Measurements from ENCODE around the gene ZCCHC7.
"Not testable (repeated sequence)": the region's sequence is repeated elsewhere in the genome, so short reads cannot be mapped to it uniquely, and the experiment has no call there.

ZCCHC7 gene

GRCh38 chr9:37179576-37179975 lies 59.2 kb downstream of the ZCCHC7 start:
- no peak for DNase-seq

- no peak for DNase-seq
These were observed 59.8 kb downstream of the ZCCHC7 start for GRCh38 chr9:37180138-37180537.

GRCh38 chr9:37182718-37183117 lies 62.3 kb downstream of the ZCCHC7 start:
- DNase-seq, result no peak

- DNase-seq, result no peak
These were observed 64.8 kb downstream of the ZCCHC7 start for GRCh38 chr9:37184905-37185867.

GRCh38 chr9:37187292-37187691 lies 66.9 kb downstream of the ZCCHC7 start:
- no peak for DNase-seq

- DNase-seq, result peak in 1 of 2 donors; percentile 70
These were observed 67.5 kb downstream of the ZCCHC7 start for GRCh38 chr9:37187713-37188439.

- DNase-seq, result not testable (repeated sequence)
These were observed 70.4 kb downstream of the ZCCHC7 start for GRCh38 chr9:37190739-37191138.

- DNase-seq, result no peak
These were observed 71.2 kb downstream of the ZCCHC7 start for GRCh38 chr9:37191403-37192089.

GRCh38 chr9:37192803-37193202 lies 72.4 kb downstream of the ZCCHC7 start:
- no peak for DNase-seq

GRCh38 chr9:37197158-37198038 lies 77.0 kb downstream of the ZCCHC7 start:
- DNase-seq, result peak in 1 of 2 donors; percentile 63

- DNase-seq, result peak in 1 of 2 donors; percentile 40
These were observed 77.8 kb downstream of the ZCCHC7 start for GRCh38 chr9:37198039-37198729.

- no peak for DNase-seq
These were observed 78.5 kb downstream of the ZCCHC7 start for GRCh38 chr9:37198831-37199230.

GRCh38 chr9:37200433-37201005 lies 80.1 kb downstream of the ZCCHC7 start:
- peak in 1 of 2 donors; percentile 93 for DNase-seq

- DNase-seq, result no peak
These were observed 81.2 kb downstream of the ZCCHC7 start for GRCh38 chr9:37201581-37201980.

- no peak for DNase-seq
These were observed 81.7 kb downstream of the ZCCHC7 start for GRCh38 chr9:37202091-37202490.

- DNase-seq, result not testable (repeated sequence)
These were observed 83.1 kb downstream of the ZCCHC7 start for GRCh38 chr9:37203456-37203855.

- no peak for DNase-seq
These were observed 85.8 kb downstream of the ZCCHC7 start for GRCh38 chr9:37206121-37206620.

- DNase-seq, result peak in 1 of 2 donors; percentile 16
These were observed 89.3 kb downstream of the ZCCHC7 start for GRCh38 chr9:37209431-37210386.

- DNase-seq, result peak in 1 of 2 donors; percentile 17
These were observed 90.6 kb downstream of the ZCCHC7 start for GRCh38 chr9:37210737-37211523.
